NCI-H526 treated with DMSO at 0.1 percent for 48 hours (cell line): ENCODE data around the gene GPATCH8.
"Not testable (repeated sequence)": the region's sequence is repeated elsewhere in the genome, so short reads cannot be mapped to it uniquely, and the experiment has no call there.

Experiments
- DNase-seq: peaks from one replicate; lab custom pipeline; 2025; lab: John Stamatoyannopoulos, UW

Gene GPATCH8

DNA sequence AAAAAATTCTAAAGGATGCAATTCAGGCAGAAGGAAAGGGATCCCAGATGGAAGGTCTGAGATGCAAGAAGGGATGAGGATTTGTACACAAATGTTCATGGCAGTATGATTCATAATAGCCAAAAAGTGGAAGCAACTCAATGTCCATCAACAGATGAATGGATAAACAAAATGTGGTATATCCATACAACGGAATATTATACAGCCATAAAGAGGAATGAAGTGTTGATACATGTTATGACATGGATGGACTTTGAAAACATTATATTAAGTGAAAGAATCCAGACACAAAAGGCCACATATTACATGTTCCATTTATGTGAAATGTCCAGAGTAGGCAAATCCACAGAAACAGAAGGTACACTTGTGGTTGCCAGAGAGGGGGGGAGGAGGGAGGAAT lies 23.9 kb upstream of the GPATCH8 start:
- no peak for DNase-seq

- DNase-seq = no peak
These were observed 20.4 kb upstream of the GPATCH8 start for GRCh38 chr17:44523672-44523972.

DNA sequence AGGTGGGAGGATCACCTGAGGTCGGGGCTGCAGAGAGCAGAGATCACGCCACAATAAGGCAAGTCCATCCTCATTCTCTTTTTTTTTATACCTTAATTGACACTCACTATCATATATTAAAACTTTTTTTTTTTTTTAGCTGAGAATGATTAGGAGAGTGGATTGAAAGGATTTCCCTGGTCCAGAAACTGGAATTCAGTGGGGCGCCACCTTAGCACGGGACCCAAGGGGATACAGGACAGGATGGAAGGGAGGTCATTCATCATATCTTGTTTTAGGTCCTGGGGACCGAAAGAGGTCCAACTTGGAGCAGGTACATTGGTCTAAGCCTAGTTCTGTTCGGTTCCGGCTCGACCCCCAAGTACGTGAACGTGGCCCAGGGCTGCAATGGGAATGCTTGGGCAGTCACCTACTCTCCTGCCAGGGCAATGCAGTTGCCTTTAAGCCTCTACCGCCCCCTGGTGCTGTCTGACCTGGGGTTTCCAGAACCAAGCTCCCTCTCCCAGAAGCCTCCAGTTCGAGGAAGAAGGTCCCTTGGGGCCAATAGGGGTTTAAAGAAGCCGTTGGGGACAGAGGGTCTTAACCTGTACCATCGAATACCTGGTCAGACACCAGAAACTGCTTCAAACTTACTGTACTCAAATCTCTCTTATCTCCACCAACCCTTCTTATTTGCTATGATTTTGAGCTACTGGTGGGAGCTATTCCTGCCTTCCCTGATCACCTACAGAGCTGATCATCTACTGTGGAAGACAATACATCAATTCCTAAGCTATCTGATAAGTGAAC lies 19.9 kb upstream of the GPATCH8 start:
- DNase-seq = peak; percentile 61

DNA sequence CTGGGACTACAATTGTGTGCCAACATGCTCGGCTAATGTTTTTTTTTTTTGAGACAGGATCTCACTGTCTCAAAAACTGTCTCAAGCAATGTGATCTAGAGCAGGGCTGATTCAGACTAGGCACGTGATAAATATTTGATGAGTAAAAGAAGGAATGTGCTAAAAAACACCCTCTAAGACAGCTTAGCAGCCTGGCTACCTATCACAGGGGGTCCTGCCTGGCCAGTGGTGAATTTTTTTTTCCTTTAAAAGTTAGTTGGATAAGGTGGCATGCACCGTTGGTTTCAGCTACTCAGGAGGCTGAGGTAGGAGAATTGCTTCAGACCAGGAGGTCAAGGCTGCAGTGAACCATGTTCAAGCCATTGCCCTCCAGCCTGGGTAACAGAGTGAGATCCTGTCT lies 14.8 kb upstream of the GPATCH8 start:
- no peak for DNase-seq

DNA sequence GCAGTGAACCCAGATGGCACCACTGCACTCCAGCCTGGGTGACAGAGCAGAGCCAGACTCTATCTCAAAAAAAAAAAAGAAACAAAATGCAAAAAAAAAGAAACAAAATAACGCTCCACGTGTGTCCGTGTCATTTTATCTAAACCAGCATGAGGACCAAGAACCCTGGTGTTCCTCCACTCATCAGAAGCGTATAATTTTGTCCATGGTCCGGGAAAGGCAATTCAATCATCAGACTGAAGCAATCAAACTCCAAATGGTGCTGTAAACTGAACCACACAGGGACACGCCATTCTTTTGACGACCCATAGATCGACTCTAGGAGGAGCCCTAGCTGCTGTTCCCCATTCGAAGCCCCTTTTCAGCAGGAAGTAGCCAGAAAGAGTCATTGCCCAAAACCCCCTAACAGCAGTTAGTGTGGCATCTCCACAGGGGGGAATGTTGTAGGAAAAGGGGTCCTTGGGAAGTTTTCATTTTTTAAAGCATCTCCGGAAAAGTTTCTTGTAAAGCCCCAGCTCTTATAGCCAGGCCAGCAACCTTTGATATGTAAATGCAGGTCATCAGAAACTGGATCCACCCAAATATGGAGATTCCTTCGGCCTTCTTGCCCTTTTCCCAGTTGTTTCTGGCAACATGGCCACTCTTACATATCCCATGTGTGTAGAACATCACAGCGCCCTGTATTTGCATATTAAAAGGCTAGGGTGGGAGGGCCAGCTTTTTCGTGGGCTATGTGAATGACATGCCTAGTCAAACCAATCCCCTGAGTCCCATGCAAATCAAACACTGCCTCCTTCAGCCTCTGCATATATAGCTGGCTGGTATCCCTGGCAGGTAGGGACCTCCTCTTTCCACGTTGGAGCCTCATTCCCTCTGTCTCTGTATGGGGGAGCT lies 8.3 kb upstream of the GPATCH8 start:
- peak; percentile 87 for DNase-seq

DNA sequence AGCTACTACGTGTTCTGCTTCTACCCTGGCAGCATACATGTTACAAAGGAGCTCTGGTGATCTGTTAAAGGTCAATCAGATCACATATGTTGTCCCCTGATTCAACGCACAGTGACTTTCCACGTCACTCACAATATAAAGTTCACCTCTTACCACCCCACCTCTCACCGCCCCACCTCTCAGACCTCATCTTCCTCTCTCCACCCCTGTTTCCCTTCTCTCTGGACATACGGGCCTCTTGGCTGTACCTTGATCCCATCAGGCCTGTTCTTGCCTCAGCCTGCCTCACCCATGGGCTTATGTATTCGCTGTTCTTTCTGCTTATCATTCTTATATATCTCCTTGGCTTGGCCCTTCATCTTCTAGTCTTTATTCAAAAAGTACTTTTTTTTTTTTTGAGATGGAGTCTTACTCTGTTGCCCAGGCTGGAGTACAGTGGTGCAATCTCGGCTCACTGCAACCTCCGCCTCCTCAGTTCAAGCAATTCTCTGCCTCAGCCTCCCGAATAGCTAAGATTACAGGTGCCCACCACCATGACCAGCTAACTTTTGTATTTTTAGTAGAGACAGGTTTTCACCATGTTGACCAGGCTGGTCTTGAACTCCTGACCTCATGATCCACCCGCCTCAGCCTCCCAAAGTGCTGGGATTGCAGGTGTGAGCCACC lies 3.9 kb upstream of the GPATCH8 start:
- DNase-seq = not testable (repeated sequence)

DNA sequence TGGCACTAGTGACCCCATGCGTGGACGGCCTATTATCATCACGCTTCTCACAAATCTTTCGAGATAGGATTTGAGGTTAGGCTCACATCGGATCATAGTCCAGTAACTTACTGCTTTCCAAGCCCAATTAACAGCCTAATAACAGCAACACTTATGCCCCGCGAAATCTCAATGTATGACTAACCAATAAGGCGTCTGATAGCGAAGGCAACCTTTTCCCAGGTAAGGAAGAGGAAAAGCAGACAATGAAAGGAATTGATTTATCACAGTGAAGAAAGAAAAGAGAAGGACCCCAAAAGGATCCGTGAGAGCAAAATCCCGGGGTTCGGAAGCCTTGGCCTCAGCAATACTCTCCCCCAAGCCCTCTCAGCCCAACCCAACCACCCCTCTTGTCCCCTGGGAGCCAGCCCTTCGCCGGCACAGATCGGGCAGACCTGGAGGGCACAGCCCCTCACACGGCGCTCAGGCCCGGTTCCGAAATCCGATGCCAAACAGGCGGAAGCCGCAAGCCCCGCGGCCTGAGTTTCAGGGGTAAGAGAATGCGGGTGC lies 534 bp downstream of the GPATCH8 start:
- peak; percentile 58 for DNase-seq

DNA sequence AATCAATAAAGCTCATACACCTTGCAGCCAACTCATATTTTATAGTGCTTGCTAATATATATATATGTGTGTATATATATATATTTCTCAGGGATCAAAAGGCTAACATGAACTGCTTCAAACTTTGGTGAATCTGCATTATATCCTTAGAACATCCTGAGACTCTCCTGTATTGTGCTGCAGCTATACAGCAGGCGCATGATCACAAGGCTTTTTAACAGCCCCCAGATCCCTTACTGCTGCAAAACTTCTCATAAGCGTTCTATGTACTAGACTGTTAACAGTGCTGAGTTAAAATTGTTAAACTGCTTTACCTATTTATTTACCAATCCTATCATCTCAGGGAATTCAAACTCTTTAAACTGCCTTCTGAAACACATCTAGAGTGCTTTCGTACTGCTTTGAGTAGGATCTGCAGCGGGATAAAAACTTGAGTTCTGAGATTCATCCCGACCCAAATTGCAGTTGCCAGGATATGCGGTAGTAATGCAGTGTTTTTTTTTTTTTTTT lies 1.3 kb downstream of the GPATCH8 start:
- DNase-seq = no peak

- DNase-seq = no peak
These were observed 3.5 kb downstream of the GPATCH8 start for GRCh38 chr17:44499722-44500121.

GRCh38 chr17:44496815-44497214 lies 6.4 kb downstream of the GPATCH8 start:
- no peak for DNase-seq

DNA sequence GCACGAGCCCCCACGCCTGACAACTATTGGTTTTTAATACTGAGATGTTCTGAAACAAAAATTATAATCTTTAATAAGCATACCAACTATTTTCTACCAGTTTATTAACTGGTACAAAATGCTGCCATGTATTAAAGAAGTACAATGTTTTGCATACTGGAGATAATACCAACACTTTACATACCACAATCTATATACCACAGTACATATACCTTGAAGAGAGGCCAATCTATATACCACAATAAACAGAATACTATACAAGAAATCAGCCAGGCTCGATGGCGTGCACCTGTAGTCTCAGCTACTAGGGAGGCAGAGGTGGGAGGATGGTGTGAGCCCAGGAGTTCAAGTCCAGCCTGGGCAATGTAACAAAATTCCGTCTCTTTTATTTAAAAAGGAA lies 9.9 kb downstream of the GPATCH8 start:
- no peak for DNase-seq

- no peak for DNase-seq
These were observed 10.4 kb downstream of the GPATCH8 start for GRCh38 chr17:44492706-44493272.

DNA sequence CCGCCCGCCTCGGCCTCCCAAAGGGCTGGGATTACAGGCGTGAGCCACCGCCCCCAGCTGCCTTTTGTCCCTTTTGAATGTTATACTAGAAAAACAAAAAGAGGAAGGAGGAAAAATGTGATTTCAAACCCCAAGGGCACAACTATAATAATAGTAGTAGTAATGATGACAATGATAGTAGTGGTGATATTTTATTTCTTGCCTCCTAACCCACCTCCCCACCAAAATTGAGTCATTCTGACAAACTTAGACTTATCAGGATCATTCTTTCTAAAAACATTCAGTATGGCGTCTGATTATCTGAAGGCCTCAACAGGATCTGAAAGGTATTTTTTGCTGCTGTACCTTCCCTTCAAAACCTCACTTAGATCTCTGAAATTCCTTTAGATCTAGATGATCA lies 13.6 kb downstream of the GPATCH8 start:
- no peak for DNase-seq

GRCh38 chr17:44487170-44487569 lies 16.0 kb downstream of the GPATCH8 start:
- DNase-seq = no peak

GRCh38 chr17:44473367-44473766 lies 29.8 kb downstream of the GPATCH8 start:
- DNase-seq = no peak

- no peak for DNase-seq
These were observed 33.5 kb downstream of the GPATCH8 start for GRCh38 chr17:44469676-44470075.

GRCh38 chr17:44467108-44467507 lies 36.1 kb downstream of the GPATCH8 start:
- no peak for DNase-seq

GRCh38 chr17:44466339-44466738 lies 36.9 kb downstream of the GPATCH8 start:
- no peak for DNase-seq

DNA sequence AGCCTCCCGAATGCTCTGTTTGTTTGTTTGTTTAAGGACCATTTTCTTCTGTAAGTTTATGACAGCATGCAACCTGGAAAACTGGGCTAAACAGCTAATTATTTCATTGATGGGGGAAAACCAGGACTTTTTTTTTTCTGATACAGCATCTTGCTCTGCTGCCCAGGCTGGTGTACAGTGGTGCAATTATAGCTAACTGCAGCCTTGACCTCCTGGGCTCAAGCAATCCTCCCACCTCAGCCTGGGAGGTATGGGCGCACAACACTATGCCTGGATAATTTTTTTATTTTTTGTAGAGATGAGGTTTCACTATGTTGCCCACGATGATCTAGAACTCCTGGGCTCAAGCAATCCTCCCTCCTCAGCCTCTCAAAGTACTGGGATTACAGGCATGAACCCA lies 37.3 kb downstream of the GPATCH8 start:
- no peak for DNase-seq

GRCh38 chr17:44465276-44465675 lies 37.9 kb downstream of the GPATCH8 start:
- DNase-seq = no peak

- no peak for DNase-seq
These were observed 39.2 kb downstream of the GPATCH8 start for GRCh38 chr17:44464037-44464436.

DNA sequence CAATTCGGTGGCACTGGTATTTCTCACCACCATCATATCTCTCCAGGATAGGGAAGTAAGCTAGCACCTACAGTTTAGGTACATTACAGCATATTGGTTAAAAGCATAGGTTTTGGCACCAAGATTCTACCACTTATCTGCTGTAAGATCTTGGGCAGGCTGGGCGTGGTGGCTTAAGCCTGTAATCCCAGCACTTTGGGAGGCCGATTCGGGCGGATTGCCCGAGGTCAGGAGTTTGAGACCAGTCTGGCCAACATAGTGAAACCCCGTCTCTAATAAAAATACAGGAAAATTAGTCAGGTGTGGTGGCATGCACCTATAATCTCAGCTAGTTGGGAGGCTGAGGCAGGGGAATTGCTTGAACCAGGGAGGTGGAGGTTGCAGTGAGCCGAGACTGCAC lies 51.4 kb downstream of the GPATCH8 start:
- DNase-seq = no peak
